ENCODE results near the gene PIGH.

GRCh38 chr14:67638642-67639041 lies 38.6 kb upstream of the PIGH start:
- no peak for TF ChIP-seq POLR2A (IDR thresholded peaks at IDR 0.05; ENCODE audit: low read depth, low read length)
- no peak for TF ChIP-seq TAF1 (IDR thresholded peaks at IDR 0.05; ENCODE audit: low read depth, low read length)
- TF ChIP-seq POLR2AphosphoS5 (IDR thresholded peaks at IDR 0.05; ENCODE audit: low read depth, low read length) = no peak
- no peak for TF ChIP-seq POU2F2 (IDR thresholded peaks at IDR 0.05; ENCODE audit: low read depth, low read length)
- TF ChIP-seq SPI1 (IDR thresholded peaks at IDR 0.05; ENCODE audit: low read depth, low read length) = no peak
- TF ChIP-seq PAX5 (IDR thresholded peaks at IDR 0.05; ENCODE audit: insufficient read depth, low read length, severe bottlenecking) = no peak
